HepG2 (cell line): ENCODE data around the gene THSD8. TPM values are rescaled to one million over a fixed set of nuclear protein-coding genes. Genes with fewer than 3 reads are reported as not detected.

Experiments used
- BORCS8-MEF2B ChIP-seq: sonication (generic); formaldehyde crosslinking; IDR thresholded peaks from 2 replicates; pipeline ENCODE4 v1.8.0; 2022; ENCODE audit warnings: mild to moderate bottlenecking, missing genetic modification reagents
- CREBL2 ChIP-seq: sonication (generic); formaldehyde crosslinking; IDR thresholded peaks from 2 replicates; pipeline ENCODE4 v1.8.1; 2023; ENCODE audit warnings: missing genetic modification reagents, mild to moderate bottlenecking, borderline replicate concordance
- DNMT1 ChIP-seq: sonication (generic); formaldehyde crosslinking; IDR thresholded peaks from 2 replicates; pipeline ENCODE4 v1.5.1; 2020; ENCODE audit warnings: mild to moderate bottlenecking, missing genetic modification reagents
- FOXK1 ChIP-seq: sonication (generic); formaldehyde crosslinking; IDR thresholded peaks from 2 replicates; pipeline ENCODE4 v1.4.0; 2020; ENCODE audit warnings: low read depth, missing genetic modification reagents, borderline replicate concordance
- HNRNPH1 ChIP-seq: fragments of 200-400 bp; formaldehyde crosslinking; optimal IDR thresholded peaks from 2 replicates; pipeline ENCODE3; 2017; ENCODE audit warnings: mild to moderate bottlenecking, low read depth, low read length
- KDM6A ChIP-seq: IDR thresholded peaks from 2 replicates; pipeline ENCODE4 v1.6.1; 2016; ENCODE audit warnings: low read depth
- MAZ ChIP-seq, 2 experiments: sonication (generic) in 1 of 2; formaldehyde crosslinking in 1 of 2; IDR thresholded peaks; 2 replicates each; pipeline versions ENCODE4 v1.5.0 to v1.6.1; 2012 to 2020; ENCODE audit warnings: low read depth in 2 of 2, mild to moderate bottlenecking in 2 of 2, borderline replicate concordance in 1 of 2, improper control_type of control experiment in 1 of 2, low read length in 1 of 2, missing genetic modification reagents in 1 of 2, moderate library complexity in 1 of 2
- MED1 ChIP-seq: sonication (generic); formaldehyde crosslinking; IDR thresholded peaks from 2 replicates; pipeline ENCODE4 v1.4.0; 2020; ENCODE audit warnings: missing genetic modification reagents
- MTA1 ChIP-seq: sonication (generic); formaldehyde crosslinking; IDR thresholded peaks from 2 replicates; pipeline ENCODE4 v1.4.0; 2020; ENCODE audit warnings: missing genetic modification reagents, mild to moderate bottlenecking, borderline replicate concordance
- ONECUT2 ChIP-seq: sonication (generic); formaldehyde crosslinking; IDR thresholded peaks from 2 replicates; pipeline ENCODE4 v1.4.0; 2020; ENCODE audit warnings: missing genetic modification reagents
- PTBP1 ChIP-seq: fragments of 200-400 bp; formaldehyde crosslinking; IDR thresholded peaks from 2 replicates; pipeline ENCODE4 v1.6.1; 2018; ENCODE audit warnings: low read length, low read depth; ENCODE audit not compliant: poor library complexity, severe bottlenecking
- SNAI1 ChIP-seq: sonication (generic); formaldehyde crosslinking; IDR thresholded peaks from 2 replicates; pipeline ENCODE4 v1.5.0; 2020; ENCODE audit warnings: mild to moderate bottlenecking, missing genetic modification reagents, borderline replicate concordance
- TBL1XR1 ChIP-seq: fragments of 150-350 bp; IDR thresholded peaks from 2 replicates; pipeline ENCODE4 v1.6.1; 2014; ENCODE audit warnings: borderline replicate concordance, low read length; ENCODE audit not compliant: partially characterized antibody
- TEAD3 ChIP-seq: optimal IDR thresholded peaks from 2 replicates; pipeline ENCODE3; 2016; ENCODE audit warnings: borderline replicate concordance
- THAP9 ChIP-seq: sonication (generic); formaldehyde crosslinking; IDR thresholded peaks from 2 replicates; pipeline ENCODE4; 2020; ENCODE audit warnings: missing genetic modification reagents, mild to moderate bottlenecking, borderline replicate concordance
- TP53 ChIP-seq: sonication (generic); formaldehyde crosslinking; conservative IDR thresholded peaks from 2 replicates; pipeline ENCODE4 v1.4.0; 2020; ENCODE audit warnings: missing genetic modification reagents
- ZBTB25 ChIP-seq: IDR thresholded peaks from 2 replicates; pipeline ENCODE4 v1.6.1; 2018; ENCODE audit warnings: missing genetic modification reagents
- ZFP36L1 ChIP-seq: sonication (generic); formaldehyde crosslinking; IDR thresholded peaks from 2 replicates; pipeline ENCODE4 v1.8.0; 2022; ENCODE audit warnings: mild to moderate bottlenecking, missing genetic modification reagents, moderate library complexity
- ZFP82 ChIP-seq: sonication (generic); formaldehyde crosslinking; IDR thresholded peaks from 2 replicates; pipeline ENCODE4 v1.5.1; 2020; ENCODE audit warnings: mild to moderate bottlenecking, missing genetic modification reagents, borderline replicate concordance
- ZGPAT ChIP-seq: IDR thresholded peaks from 2 replicates; pipeline ENCODE4 v1.6.1; 2016; ENCODE audit warnings: mild to moderate bottlenecking
- ZNF326 ChIP-seq: sonication (generic); formaldehyde crosslinking; IDR thresholded peaks from 2 replicates; pipeline ENCODE4 v1.4.0; 2020; ENCODE audit warnings: missing genetic modification reagents, borderline replicate concordance
- ZNF335 ChIP-seq: sonication (generic); formaldehyde crosslinking; IDR thresholded peaks from 2 replicates; pipeline ENCODE4 v1.4.0; 2020; ENCODE audit warnings: missing genetic modification reagents
- ZNF33A ChIP-seq: sonication (generic); formaldehyde crosslinking; IDR thresholded peaks from 2 replicates; pipeline ENCODE4 v1.5.1; 2020; ENCODE audit warnings: missing genetic modification reagents, mild to moderate bottlenecking, moderate library complexity, borderline replicate concordance
- ZNF577 ChIP-seq: sonication (generic); formaldehyde crosslinking; IDR thresholded peaks from 2 replicates; pipeline ENCODE4 v1.4.0; 2020; ENCODE audit warnings: mild to moderate bottlenecking, low read depth, missing genetic modification reagents, borderline replicate concordance
- ZSCAN31 ChIP-seq: sonication (generic); formaldehyde crosslinking; IDR thresholded peaks from 2 replicates; pipeline ENCODE4 v1.5.0; 2020; ENCODE audit warnings: low read depth, mild to moderate bottlenecking, missing genetic modification reagents
- polyA plus RNA-seq, 8 experiments: library from polyadenylated mRNA; depleted of rRNA in 3 of 8; stranded (reverse) in 7 of 8; unstranded in 1 of 8; fragments of >200 nt; fragmentation: Illumina TruSeq in 4 of 8; extraction: Trizol in 4 of 8; gene quantifications; 2 replicates each; pipeline versions ENCODE4 v1.2.1 to v1.2.3, GENCODE V29; 2011 to 2016; ENCODE audit warnings: low read depth in 4 of 8, missing spikeins in 1 of 8, mixed read lengths in 1 of 8; ENCODE audit not compliant: insufficient read depth in 1 of 8
- total RNA-seq, 5 experiments: library from RNA; depleted of rRNA; stranded (reverse); fragments of >200 nt; fragmentation: Illumina TruSeq; extraction: Trizol; gene quantifications; 2 replicates each; pipeline ENCODE4 v1.2.3, GENCODE V29; 2016; ENCODE audit warnings: low read depth in 1 of 5

The THSD8 gene
- total and polyA plus RNA-seq, 2 of the 13 experiments (the other 11 are each of a cell fraction or from before 2014, with no cell fraction given) = 4.8 to 14.9 TPM

- TF ChIP-seq FOXK1 (CRISPR knock-in tag) = no peak
- no peak for TF ChIP-seq ZFP36L1 (CRISPR knock-in tag)
- TF ChIP-seq TEAD3 (CRISPR knock-in tag) = no peak
- no peak for TF ChIP-seq CREBL2 (CRISPR knock-in tag)
- no peak for TF ChIP-seq ZNF577 (CRISPR knock-in tag)
- no peak for TF ChIP-seq DNMT1 (CRISPR knock-in tag)
- TF ChIP-seq ONECUT2 = no peak
- TF ChIP-seq KDM6A = no peak
- no peak for TF ChIP-seq ZNF33A
- TF ChIP-seq ZSCAN31 (CRISPR knock-in tag) = no peak
- TF ChIP-seq ZFP82 = no peak
- no peak for TF ChIP-seq HNRNPH1
- no peak for TF ChIP-seq ZBTB25 (CRISPR knock-in tag)
- no peak for TF ChIP-seq PTBP1
- TF ChIP-seq ZNF335 = no peak
- TF ChIP-seq BORCS8-MEF2B (CRISPR knock-in tag) = no peak
- TF ChIP-seq MED1 (CRISPR knock-in tag) = no peak
- TF ChIP-seq THAP9 (CRISPR knock-in tag) = no peak
- no peak for TF ChIP-seq ZGPAT (CRISPR knock-in tag)
- no peak for TF ChIP-seq TP53 (CRISPR knock-in tag)
- no peak for TF ChIP-seq SNAI1 (CRISPR knock-in tag)
- peak; percentile 3; the same call in 1 of the 2 replicates for TF ChIP-seq MTA1 (CRISPR knock-in tag)
- peak; percentile 69 for TF ChIP-seq MAZ (IDR thresholded peaks at IDR 0.05; ENCODE audit: borderline replicate concordance, low read depth, low read length)
- TF ChIP-seq MAZ (CRISPR knock-in tag; IDR thresholded peaks at IDR 0.05; ENCODE audit: low read depth) = peak; percentile 70
- TF ChIP-seq ZNF326 = no peak
- no peak for TF ChIP-seq TBL1XR1
These were observed 36.5 kb downstream of the THSD8 start, which contains the start of gene MAST1 (continued) for GRCh38 chr19:12838182-12838885.
